PFSK-1 (cell line): Measurements from ENCODE around the gene ARHGAP5.

ENCODE experiments used
- FOXP2 ChIP-seq: optimal IDR thresholded peaks from 2 replicates; pipeline ENCODE3; 2011; ENCODE audit warnings: borderline replicate concordance, control low read depth, inconsistent platforms; ENCODE audit not compliant: insufficient read depth; ENCODE audit errors: extremely low read length, extremely low read depth
- POLR2AphosphoS5 ChIP-seq: IDR thresholded peaks from 2 replicates; pipeline ENCODE4 v1.6.1; 2012; ENCODE audit warnings: low read depth, mild to moderate bottlenecking, control low read depth, low read length, moderate library complexity
- REST ChIP-seq, 2 experiments: IDR thresholded peaks; 2 replicates each; pipeline versions ENCODE4 v1.6.1 to v1.8.0; 2011 to 2012; ENCODE audit warnings: low read depth in 2 of 2, low read length in 2 of 2, control low read depth in 1 of 2, inconsistent platforms in 1 of 2, mild to moderate bottlenecking in 1 of 2, moderate library complexity in 1 of 2; ENCODE audit not compliant: insufficient read depth in 1 of 2
- SIN3A ChIP-seq: IDR thresholded peaks from 2 replicates; pipeline ENCODE4 v1.6.1; 2012; ENCODE audit warnings: mild to moderate bottlenecking, low read length, moderate library complexity, borderline replicate concordance; ENCODE audit not compliant: insufficient read depth
- TAF1 ChIP-seq: IDR thresholded peaks from 2 replicates; pipeline ENCODE4 v1.6.1; 2012; ENCODE audit warnings: low read length, control low read depth, borderline replicate concordance; ENCODE audit not compliant: insufficient read depth

ARHGAP5 gene

GRCh38 chr14:32102152-32102787 is 25.2 kb downstream of the ARHGAP5 start:
- TF ChIP-seq POLR2AphosphoS5: no peak
- no peak for TF ChIP-seq TAF1
- TF ChIP-seq FOXP2: no peak
- no peak for TF ChIP-seq SIN3A
- TF ChIP-seq REST (IDR thresholded peaks at IDR 0.05; ENCODE audit: insufficient read depth in 1 of 2, low read depth in 2 of 2, low read length in 2 of 2): no peak

GRCh38 chr14:32102968-32103367 is 25.9 kb downstream of the ARHGAP5 start:
- no peak for TF ChIP-seq REST (IDR thresholded peaks at IDR 0.05; ENCODE audit: insufficient read depth in 1 of 2, low read depth in 2 of 2, low read length in 2 of 2)
- TF ChIP-seq POLR2AphosphoS5: no peak
- TF ChIP-seq TAF1: no peak
- TF ChIP-seq SIN3A: no peak

- no peak for TF ChIP-seq FOXP2
These were observed 27.2 kb downstream of the ARHGAP5 start for GRCh38 chr14:32104308-32104707.

DNA sequence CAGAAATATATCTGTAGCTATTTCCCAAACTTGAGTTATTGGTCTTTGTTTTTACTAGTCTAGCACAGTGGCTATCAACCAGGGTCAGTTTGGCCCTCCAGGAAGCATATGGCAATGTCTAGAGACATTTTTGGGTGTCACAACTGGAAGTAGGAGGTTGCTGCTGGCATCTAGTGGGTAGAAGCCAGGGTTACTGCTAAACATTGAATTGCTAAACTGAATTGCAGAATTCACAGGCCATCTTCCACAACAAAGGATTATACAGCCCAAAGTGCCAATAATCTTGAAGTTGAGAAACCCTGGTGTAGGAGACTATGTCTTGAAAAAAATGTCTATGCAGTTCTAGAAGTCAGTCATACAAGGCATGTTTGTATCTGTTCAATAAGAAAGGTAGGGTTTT is 27.7 kb downstream of the ARHGAP5 start:
- no peak for TF ChIP-seq REST (IDR thresholded peaks at IDR 0.05; ENCODE audit: insufficient read depth in 1 of 2, low read depth in 2 of 2, low read length in 2 of 2)
- TF ChIP-seq TAF1: no peak
- no peak for TF ChIP-seq SIN3A
- TF ChIP-seq POLR2AphosphoS5: no peak
- no peak for TF ChIP-seq FOXP2

GRCh38 chr14:32109676-32110547 is 32.8 kb downstream of the ARHGAP5 start:
- TF ChIP-seq SIN3A: no peak
- no peak for TF ChIP-seq REST (IDR thresholded peaks at IDR 0.05; ENCODE audit: insufficient read depth in 1 of 2, low read depth in 2 of 2, low read length in 2 of 2)
- TF ChIP-seq FOXP2: no peak
- TF ChIP-seq POLR2AphosphoS5: no peak
- TF ChIP-seq TAF1: no peak
